Fibroblast of skin of abdomen (primary cell): ENCODE results near the gene RACK1.

Experiments
- DNase-seq: peaks from one replicate; pipeline ENCODE4 v3.0.0-alpha.2; 2013

RACK1 gene

DNA sequence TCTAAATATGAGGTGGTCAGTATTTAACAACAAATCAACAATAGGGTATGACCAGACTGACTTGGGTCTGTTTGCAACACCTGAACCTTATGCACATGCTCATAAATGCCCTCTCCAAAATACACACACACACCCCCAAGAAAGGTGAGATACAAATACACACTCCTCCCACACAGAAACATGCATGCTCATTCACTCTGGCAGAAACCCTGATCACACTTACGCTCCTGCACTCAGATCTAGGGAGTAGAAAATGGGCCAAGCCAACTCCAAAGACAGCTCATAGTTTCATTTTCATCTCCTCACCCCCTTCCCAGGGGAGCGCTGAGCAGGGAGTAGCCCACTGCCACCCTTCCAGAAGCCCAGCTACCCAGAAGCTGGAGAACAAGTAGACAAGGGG lies 50.0 kb downstream of the RACK1 start:
- no peak for DNase-seq

GRCh38 chr5:181192337-181193046 lies 51.2 kb downstream of the RACK1 start:
- DNase-seq: no peak

DNA sequence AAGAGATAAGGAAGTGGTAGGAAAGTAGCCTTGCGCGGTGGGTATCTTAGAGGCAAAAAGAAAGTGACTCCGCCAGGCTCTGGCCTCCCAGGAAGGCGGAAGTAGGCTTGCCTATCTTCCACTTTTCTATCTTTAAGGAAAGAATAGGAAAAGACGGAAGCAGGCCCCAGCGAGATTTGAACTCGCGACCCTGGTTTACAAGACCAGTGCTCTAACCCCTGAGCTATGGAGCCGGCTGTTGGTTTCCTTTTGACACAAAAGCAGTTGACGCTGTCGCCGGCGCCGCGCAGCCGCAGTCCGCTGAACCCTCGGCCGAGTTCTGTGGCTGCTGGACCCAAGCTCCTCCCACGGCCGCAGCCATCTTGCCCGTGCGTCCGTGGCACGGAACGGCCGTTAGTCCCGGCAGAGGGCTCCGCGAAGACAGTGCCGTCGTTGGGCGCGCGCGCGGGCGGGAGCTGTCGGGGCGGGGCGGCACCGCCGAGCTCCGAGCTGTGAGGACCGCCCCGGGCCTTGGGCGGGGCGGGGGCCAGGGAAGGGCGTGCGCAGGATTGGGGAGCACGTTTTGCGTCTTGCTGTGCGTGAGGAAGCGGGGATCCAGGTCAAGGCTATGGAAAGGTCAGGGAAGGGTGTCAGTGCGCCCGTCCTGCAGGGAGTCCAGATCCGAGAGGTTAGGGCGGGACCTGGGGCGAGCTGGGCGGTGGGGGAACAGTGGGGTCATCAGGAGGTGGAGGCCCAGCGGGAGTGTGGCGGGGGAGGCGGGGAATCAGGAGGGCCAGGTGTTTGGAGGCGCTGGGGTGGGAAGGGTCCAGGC lies 52.0 kb downstream of the RACK1 start:
- DNase-seq: peak; percentile 96

- DNase-seq: peak; percentile 38
Measured at GRCh38 chr5:181190711-181191525, 52.8 kb downstream of the RACK1 start.

DNA sequence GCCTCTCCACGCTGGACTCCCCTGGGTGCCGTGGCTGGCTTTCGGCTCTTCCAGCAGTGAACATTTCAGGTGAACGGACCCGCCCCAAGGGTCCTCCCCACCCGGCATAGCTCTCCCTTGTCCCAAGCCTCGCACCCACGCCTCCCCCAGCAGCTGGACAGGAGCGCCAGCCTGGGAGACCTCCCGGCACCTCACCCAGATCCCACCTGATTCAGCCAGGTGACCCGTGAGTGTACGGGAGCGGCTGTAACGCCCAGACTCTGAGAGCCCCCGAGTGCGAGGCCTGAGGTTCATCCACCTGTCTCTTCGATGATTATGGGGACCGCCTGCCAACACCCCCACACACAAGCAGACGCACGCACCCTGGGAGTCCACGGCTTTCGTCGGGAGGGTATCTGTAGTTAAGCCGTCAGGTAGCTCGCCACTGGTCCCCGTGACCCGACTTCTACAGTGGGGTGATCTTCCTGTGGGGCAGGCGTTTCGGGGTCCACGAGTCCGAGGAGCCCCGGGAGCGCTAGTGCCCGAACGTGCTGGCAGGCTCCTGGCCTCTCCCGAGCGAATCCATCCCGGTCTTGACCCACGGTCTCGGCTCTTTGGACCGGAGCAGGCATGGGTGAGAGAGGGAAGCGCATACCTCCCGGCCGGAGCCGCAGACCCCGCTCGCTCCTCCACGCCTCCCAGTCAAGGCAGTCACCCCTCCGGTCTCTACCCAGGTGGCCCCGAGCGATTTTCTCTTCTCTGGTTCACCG lies 53.6 kb downstream of the RACK1 start:
- no peak for DNase-seq

GRCh38 chr5:181189363-181189961 lies 54.2 kb downstream of the RACK1 start:
- DNase-seq: no peak

DNA sequence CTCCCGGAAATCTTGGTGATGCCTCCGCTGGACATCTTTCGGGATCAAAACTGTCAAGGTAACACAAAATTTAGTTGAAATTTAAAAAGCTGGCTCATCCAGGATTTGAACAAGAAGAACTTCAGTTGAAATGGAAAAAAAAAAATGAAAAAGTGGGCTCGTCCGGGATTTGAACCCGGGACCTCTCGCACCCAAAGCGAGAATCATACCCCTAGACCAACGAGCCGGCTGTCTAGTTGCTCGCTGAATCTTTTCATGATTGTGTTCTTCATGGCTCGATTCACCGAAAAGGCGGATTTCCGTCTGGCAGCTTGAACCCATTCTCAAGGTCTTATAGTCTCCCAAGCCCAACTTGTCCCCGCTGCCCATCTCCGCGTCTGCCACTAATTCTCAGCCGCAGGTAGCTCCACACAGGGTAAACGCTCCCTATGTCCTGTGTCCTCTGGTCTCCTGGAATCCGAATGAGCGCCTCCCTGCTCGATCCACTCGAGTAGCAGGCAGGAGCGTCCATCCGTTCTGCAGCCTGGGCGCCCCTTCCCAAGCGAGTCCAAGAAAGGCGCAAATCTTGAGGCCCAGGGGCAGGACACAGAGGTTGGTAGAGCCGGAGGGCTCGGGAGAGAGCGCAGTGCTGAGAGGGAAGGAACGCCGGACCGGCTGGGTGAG lies 54.9 kb downstream of the RACK1 start:
- DNase-seq: peak; percentile 73

- peak; percentile 80 for DNase-seq
Measured at GRCh38 chr5:181187500-181188213, 56.0 kb downstream of the RACK1 start.

GRCh38 chr5:181186986-181187499 lies 56.7 kb downstream of the RACK1 start:
- DNase-seq: no peak
